ENCODE measurements around the gene ATP8A2.

ATP8A2 gene

GRCh38 chr13:25899464-25899863 is 527.7 kb downstream of the ATP8A2 start:
- no peak for DNase-seq

- no peak for DNase-seq
Measured at GRCh38 chr13:25899952-25900351, 528.2 kb downstream of the ATP8A2 start.

- no peak for DNase-seq
Measured at GRCh38 chr13:25901460-25902376, 529.9 kb downstream of the ATP8A2 start.

- no peak for DNase-seq
Measured at GRCh38 chr13:25902455-25902854, 530.7 kb downstream of the ATP8A2 start.

- DNase-seq, result no peak
Measured at GRCh38 chr13:25902891-25903341, 531.1 kb downstream of the ATP8A2 start.

GRCh38 chr13:25904830-25905229 is 533.1 kb downstream of the ATP8A2 start:
- DNase-seq, result no peak

- DNase-seq, result no peak
Measured at GRCh38 chr13:25905611-25906010, 533.8 kb downstream of the ATP8A2 start.

- no peak for DNase-seq
Measured at GRCh38 chr13:25906191-25906661, 534.5 kb downstream of the ATP8A2 start.

- no peak for DNase-seq
Measured at GRCh38 chr13:25908366-25908765, 536.6 kb downstream of the ATP8A2 start.

GRCh38 chr13:25910243-25910642 is 538.5 kb downstream of the ATP8A2 start:
- no peak for DNase-seq

GRCh38 chr13:25910991-25911419 is 539.2 kb downstream of the ATP8A2 start:
- DNase-seq, result no peak

- DNase-seq, result no peak
Measured at GRCh38 chr13:25912961-25913360, 541.2 kb downstream of the ATP8A2 start.

- DNase-seq, result no peak
Measured at GRCh38 chr13:25915840-25916518, 544.2 kb downstream of the ATP8A2 start.

GRCh38 chr13:25920277-25920676 is 548.5 kb downstream of the ATP8A2 start:
- no peak for DNase-seq

- no peak for DNase-seq
Measured at GRCh38 chr13:25920931-25921330, 549.2 kb downstream of the ATP8A2 start.

GRCh38 chr13:25922376-25922775 is 550.6 kb downstream of the ATP8A2 start:
- DNase-seq, result no peak

GRCh38 chr13:25923217-25924085 is 551.7 kb downstream of the ATP8A2 start:
- DNase-seq, result no peak

GRCh38 chr13:25927363-25927762 is 555.6 kb downstream of the ATP8A2 start:
- DNase-seq, result no peak

- DNase-seq, result no peak
Measured at GRCh38 chr13:25927932-25928331, 556.2 kb downstream of the ATP8A2 start.

- no peak for DNase-seq
Measured at GRCh38 chr13:25928941-25929505, 557.2 kb downstream of the ATP8A2 start.

- no peak for DNase-seq
Measured at GRCh38 chr13:25929816-25930215, 558.0 kb downstream of the ATP8A2 start.

GRCh38 chr13:25930653-25931052 is 558.9 kb downstream of the ATP8A2 start:
- no peak for DNase-seq

All from activated gamma-delta T cell (primary cell).